NCI-H2081 treated with DMSO at 0.1 percent for 48 hours (cell line): ENCODE data around the gene RRP1B.
A peak's percentile ranks its signal among the peaks of the same experiment; 100 is the strongest.
"Not testable (repeated sequence)": the region's sequence is repeated elsewhere in the genome, so short reads cannot be mapped to it uniquely, and the experiment has no call there.

ENCODE experiments used
- DNase-seq: peaks from one replicate; lab custom pipeline; 2025; lab: John Stamatoyannopoulos, UW

The RRP1B gene

GRCh38 chr21:43639470-43640353 is 19.6 kb upstream of the RRP1B start:
- DNase-seq: no peak

DNA sequence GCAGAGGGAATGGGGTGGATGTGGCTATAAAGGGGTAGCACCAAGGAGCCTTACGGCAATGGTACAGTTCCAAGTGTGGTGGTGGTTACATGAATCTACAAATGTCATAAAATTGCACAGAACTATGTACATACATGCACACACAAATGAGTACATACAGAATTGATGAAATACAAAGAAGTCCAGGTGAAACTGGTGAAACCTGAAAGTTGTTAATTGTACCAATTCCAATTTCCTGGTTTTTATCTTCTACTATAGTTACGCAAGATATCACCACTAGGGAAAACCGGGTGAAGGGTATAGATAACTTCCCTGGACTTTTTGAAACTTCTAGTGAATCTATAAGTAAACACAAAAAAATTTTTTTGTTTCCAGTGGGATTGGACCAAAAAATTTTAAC is 19.0 kb upstream of the RRP1B start:
- DNase-seq: no peak

DNA sequence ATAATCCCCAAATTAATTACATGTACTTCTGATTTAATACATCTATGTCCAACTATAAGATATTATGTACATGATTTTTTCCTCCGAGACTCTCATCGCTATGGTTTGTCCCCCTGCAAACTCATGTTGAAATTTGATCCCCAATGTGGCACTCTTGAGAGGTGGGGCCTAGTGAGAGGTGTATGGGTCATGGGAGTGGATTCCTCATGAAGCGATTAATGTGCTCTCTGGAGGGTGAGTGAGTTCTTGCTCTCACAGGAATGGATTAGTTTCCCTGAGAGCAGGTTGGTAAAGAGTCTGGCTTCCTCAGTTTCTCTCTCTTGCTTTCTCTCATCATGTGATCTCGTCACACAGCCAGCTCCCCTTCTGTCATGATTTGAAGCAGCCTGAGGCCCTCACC is 16.2 kb upstream of the RRP1B start:
- no peak for DNase-seq

DNA sequence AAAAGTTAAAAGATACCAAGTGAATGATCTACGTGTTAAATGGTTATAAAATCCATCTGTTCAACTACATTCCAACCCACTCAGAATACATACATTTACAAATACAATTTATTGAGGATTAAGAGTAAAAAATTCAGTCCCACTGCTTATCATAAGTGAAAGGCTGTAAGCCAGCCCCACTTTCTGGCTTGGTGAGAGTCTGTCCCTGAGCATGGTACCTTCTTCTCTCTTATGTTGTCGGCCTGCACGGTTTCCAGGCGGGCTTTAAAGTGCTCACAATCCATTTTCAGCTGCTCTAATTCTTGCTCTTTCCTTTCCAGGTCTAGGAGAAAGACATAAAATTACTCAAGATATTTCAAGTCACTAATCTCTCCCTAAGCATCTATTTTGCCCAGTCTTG is 15.3 kb upstream of the RRP1B start:
- no peak for DNase-seq

DNA sequence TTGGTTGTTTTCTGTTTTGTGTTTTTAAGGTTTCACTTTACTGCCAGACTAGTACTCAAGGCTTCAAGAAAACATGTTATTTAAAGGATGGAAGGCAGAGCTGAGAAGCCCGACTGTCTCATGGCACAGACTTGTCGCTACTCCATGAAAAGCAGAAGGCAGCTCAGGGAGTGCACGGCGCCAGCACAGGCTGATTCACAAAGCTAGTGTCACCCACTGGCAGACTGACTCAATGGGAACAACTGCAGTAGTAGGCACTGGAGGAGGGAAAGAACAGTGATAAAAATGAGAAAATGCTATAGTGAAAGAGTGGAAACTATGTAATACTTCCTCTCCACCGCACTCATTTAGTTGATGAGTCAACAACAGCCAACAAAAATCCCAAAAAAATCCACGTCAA is 14.8 kb upstream of the RRP1B start:
- DNase-seq: no peak

- DNase-seq: no peak
Observed at GRCh38 chr21:43645136-43645891, 14.0 kb upstream of the RRP1B start.

GRCh38 chr21:43645976-43646375 is 13.4 kb upstream of the RRP1B start:
- DNase-seq: no peak

GRCh38 chr21:43646550-43647260 is 12.7 kb upstream of the RRP1B start:
- peak; percentile 53 for DNase-seq

GRCh38 chr21:43648171-43648570 is 11.2 kb upstream of the RRP1B start:
- no peak for DNase-seq

DNA sequence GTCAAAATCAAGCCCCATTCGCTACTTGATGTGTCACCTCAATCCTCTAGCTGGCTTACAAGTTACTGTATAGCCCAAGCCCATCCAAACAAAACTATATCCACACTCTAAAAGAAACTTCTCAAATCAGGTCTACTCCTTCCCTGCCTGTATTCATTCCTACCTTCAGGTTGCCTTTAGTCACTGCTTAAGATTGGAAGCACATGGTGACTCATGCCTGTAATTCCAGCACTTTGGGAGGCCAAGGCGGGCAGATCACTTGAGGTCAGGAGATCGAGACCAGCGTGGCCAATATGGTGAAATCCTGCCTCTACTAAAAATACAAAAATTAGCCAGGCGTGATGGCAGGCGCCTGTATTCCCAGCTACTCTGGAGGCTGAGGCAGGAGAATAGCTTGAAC is 7.4 kb upstream of the RRP1B start:
- DNase-seq: not testable (repeated sequence)

DNA sequence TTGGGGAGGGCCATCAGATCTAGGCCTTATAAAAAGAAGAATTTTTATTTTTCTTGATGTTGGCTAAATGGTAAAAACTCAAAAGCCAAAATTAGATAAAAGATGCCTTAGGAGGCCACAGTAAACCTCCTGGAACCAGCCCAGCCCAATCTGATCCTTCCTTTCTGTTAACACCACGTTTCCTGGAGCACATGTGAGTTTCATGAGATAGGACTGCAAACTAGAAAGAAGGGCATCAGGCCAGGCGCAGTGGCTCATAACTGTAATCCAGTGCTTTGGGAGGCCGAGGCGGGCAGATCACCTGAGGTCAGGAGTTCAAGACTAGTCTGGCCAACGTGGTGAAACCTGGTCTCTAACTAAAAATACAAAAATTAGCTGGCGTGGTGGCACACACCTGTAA is 6.7 kb upstream of the RRP1B start:
- no peak for DNase-seq

GRCh38 chr21:43653626-43654025 is 5.7 kb upstream of the RRP1B start:
- DNase-seq: no peak

GRCh38 chr21:43654806-43655489 is 4.4 kb upstream of the RRP1B start:
- DNase-seq: no peak

DNA sequence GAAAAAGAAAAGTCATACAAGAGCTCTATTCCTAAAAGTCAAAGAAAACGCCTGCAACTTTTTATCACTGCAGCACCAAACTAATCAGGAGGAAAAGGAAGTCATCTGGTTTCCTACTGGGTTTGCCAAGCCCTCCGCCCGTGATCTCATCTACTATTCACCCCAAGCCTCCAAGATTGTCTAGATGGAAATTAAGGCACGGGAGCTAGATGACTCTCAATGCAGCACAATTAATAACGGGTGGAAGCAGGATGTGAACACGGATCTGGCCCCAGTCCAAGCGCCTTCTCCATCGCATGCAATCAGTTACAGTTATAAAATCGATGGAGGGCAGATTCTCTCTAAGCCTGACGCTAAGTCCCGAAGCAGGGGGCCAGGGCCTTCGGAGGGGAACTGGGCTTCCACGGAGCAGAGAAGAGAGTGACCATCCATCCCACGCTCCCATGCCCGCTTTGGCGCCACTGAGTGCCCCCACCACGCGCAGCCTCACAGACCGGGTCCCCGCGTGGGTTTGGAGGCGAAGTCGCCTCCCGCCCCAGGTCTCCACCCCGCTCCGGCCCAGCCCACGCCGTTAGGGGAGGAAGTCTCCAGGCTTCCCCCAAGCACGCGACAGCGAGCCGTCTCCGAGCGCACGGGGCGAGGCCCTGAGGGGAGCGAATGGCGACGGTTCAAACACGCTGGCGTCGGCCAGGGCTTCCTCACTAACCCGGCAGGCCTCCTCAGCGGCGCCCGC is 1.8 kb upstream of the RRP1B start:
- no peak for DNase-seq

DNA sequence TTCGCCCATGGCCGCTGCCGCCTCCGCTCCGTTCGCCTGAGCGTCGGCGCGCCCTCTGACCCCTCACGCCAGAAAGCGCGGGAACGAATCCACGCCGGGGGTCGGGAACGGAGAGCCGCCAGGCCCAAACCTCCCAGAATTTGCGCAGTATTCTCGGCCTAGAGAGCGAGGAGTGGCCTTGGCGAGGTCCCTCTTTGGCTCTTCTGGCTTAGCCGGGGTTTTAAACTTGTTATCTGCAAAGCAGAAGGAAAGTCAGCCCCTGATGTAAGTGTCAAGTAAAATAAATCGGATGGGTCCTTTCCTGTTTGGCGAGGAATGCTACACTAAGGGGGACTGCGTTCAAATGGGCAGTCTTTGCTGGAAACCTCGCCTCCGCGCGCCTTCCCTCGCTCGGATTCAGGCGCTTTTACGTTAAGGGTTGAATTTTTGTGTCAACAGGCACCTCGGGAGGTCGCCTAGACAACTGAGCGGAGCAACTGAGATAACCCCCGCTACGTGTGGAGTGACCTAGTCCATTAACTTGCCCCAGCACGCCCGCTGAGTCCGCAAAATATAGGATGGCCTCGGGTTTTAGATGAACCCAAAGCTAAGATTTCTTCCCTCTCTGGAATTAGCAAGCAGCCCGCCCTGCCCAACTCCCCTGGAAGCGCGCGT is 1.1 kb upstream of the RRP1B start:
- DNase-seq: no peak

GRCh38 chr21:43658769-43659135 is 608 bp upstream of the RRP1B start:
- DNase-seq: no peak

DNA sequence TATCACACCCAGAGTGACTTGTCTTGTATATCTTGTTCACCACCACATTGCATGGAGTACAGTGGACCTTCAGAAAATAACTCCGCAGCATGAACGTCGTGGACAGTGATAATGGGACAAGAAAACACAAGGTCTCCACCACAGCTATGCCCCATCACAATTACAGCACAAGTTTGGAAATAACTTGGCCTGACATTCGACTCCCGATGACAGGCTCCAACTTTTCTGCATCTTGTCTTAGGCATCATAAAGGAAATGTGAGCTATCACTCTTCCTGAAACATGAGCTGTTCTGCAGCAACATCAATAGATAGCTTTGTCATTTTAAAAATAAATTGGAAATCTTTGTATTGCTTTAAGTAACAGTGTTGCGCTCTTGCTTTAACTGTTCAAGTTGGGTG is 2.9 kb downstream of the RRP1B start:
- DNase-seq: no peak

DNA sequence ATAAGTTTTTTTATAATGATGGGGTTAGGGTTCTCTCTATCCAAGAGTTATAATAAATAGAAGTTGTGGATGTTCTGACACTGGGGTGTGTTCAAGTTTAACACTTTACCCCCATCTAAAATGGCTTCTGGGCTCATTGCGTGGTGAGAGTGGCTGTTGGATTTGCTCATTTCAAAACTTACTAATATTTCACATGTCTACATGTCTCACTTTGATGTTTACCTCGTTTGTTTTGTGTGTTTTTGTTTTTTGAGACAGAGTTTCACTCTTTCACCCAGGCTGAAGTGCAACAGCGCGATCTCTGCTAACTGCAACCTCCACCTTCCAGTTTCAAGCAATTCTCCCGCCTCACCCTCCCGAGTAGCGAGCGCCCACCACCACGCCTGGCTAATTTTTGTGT is 3.7 kb downstream of the RRP1B start:
- no peak for DNase-seq

DNA sequence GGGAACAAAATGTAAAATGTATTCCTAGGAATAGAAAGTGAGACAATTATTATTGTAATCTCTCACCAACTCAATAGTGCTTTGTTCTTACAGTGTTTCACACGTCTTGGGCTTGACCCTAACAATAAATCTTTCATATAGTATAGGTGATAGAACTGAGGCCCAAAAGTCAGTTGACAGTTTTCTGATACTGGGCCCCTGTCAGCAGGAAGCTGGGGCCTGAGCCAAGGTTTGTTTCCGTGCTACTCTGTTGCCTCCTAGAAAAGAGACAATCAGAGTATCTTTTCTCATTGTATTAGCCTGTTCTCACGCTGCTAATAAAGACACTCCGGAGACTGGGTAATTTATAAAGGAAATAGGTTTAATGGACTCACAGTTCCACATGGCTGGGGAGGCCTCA is 5.0 kb downstream of the RRP1B start:
- no peak for DNase-seq

DNA sequence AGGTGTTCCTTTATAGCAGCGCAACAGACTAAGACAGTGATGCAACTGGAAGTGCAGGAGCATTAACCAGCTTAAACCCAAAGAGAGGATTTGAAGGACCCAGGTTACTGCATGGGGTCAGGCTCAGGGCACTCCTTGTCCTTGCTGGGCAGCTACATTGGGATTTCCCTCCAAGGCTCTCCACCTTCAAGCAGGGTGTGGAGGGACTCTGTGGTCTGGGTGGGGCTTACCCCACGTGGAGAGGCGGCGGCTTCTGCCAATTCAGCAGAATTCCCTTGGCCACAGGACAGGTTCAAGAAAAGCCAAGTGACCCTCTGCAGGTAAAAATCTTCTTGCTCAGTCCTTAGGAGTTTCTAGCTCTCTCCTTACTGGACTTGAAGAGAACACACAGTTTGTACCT is 6.5 kb downstream of the RRP1B start:
- DNase-seq: no peak
